COR-L47 (cell line): ENCODE measurements around the gene CSPG4.
"Not testable (repeated sequence)": the region's sequence is repeated elsewhere in the genome, so short reads cannot be mapped to it uniquely, and the experiment has no call there.

Source experiments
- DNase-seq: peaks from one replicate; lab custom pipeline; 2025; lab: John Stamatoyannopoulos, UW

The CSPG4 gene

GRCh38 chr15:75649045-75649761, 63.4 kb downstream of the CSPG4 start:
- DNase-seq = no peak

GRCh38 chr15:75648156-75649000, 64.3 kb downstream of the CSPG4 start:
- no peak for DNase-seq

- DNase-seq = peak; percentile 36
Measured at GRCh38 chr15:75647370-75648155, 65.1 kb downstream of the CSPG4 start, which contains the start of gene SNX33. Gene SNX33 (plus strand): TSS chr15:75647912. CDS start chr15:75649103, 1,191 bp downstream.

GRCh38 chr15:75646944-75647364, 65.7 kb downstream of the CSPG4 start:
- DNase-seq = no peak

- no peak for DNase-seq
Measured at GRCh38 chr15:75646112-75646943, 66.3 kb downstream of the CSPG4 start.

GRCh38 chr15:75644376-75644775, 68.3 kb downstream of the CSPG4 start:
- DNase-seq = no peak

- no peak for DNase-seq
Measured at GRCh38 chr15:75641603-75642002, 71.0 kb downstream of the CSPG4 start.

GRCh38 chr15:75641179-75641503, 71.5 kb downstream of the CSPG4 start:
- no peak for DNase-seq

GRCh38 chr15:75640483-75641178, 72.0 kb downstream of the CSPG4 start:
- peak; percentile 72 for DNase-seq

- DNase-seq = peak; percentile 96
Measured at GRCh38 chr15:75639709-75640482, 72.8 kb downstream of the CSPG4 start, which contains the start of gene IMP3. Gene IMP3 (minus strand): TSS chr15:75640224. CDS start chr15:75640168, 56 bp downstream.

- DNase-seq = no peak
Measured at GRCh38 chr15:75639191-75639708, 73.4 kb downstream of the CSPG4 start.

GRCh38 chr15:75637245-75638009, 75.2 kb downstream of the CSPG4 start:
- DNase-seq = no peak

- DNase-seq = no peak
Measured at GRCh38 chr15:75636026-75636425, 76.6 kb downstream of the CSPG4 start.

GRCh38 chr15:75633922-75634321, 78.7 kb downstream of the CSPG4 start:
- DNase-seq = not testable (repeated sequence)

- DNase-seq = no peak
Measured at GRCh38 chr15:75631935-75632334, 80.7 kb downstream of the CSPG4 start.

- peak; percentile 94 for DNase-seq
Measured at GRCh38 chr15:75625542-75626347, 86.9 kb downstream of the CSPG4 start, which contains the start of gene SNUPN. Gene SNUPN (minus strand): TSS chr15:75625725. CDS start chr15:75621051, 4,674 bp downstream.
